Astrocyte of the cerebellum (primary cell): ENCODE data around the gene LIN52.
A peak's percentile ranks its signal among the peaks of the same experiment; 100 is the strongest.

Experiments used
- DNase-seq: peaks from one replicate; pipeline ENCODE4 v3.0.0-alpha.2; 2011; ENCODE audit warnings: low read depth
- H3K4me3 ChIP-seq: 2 replicates; pipeline ENCODE4 v1.5.1; 2011; ENCODE audit warnings: mild to moderate bottlenecking, low read depth, low read length, moderate library complexity
- in situ Hi-C: cut with HindIII; loops from 2 replicates; pipeline ENCODE4 v1.10.0; 2017; ENCODE audit warnings: low sequenced_read_pairs
- TF ChIP-seq, protein P1 (sequence below): IDR thresholded peaks from 2 replicates; pipeline ENCODE4 v1.5.1; 2012; ENCODE audit warnings: low read length, low read depth, moderate library complexity, mild to moderate bottlenecking; ENCODE audit errors: missing control alignments

Gene LIN52

GRCh38 chr14:74080820-74081460 is 3.8 kb upstream of the LIN52 start:
- DNase-seq, result no peak
- no peak overlapping the region for H3K4me3 ChIP-seq
- in situ Hi-C loops, result no loop called here
- TF ChIP-seq, protein P1, sequence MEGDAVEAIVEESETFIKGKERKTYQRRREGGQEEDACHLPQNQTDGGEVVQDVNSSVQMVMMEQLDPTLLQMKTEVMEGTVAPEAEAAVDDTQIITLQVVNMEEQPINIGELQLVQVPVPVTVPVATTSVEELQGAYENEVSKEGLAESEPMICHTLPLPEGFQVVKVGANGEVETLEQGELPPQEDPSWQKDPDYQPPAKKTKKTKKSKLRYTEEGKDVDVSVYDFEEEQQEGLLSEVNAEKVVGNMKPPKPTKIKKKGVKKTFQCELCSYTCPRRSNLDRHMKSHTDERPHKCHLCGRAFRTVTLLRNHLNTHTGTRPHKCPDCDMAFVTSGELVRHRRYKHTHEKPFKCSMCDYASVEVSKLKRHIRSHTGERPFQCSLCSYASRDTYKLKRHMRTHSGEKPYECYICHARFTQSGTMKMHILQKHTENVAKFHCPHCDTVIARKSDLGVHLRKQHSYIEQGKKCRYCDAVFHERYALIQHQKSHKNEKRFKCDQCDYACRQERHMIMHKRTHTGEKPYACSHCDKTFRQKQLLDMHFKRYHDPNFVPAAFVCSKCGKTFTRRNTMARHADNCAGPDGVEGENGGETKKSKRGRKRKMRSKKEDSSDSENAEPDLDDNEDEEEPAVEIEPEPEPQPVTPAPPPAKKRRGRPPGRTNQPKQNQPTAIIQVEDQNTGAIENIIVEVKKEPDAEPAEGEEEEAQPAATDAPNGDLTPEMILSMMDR, result no peak

GRCh38 chr14:74081491-74081890 is 3.3 kb upstream of the LIN52 start:
- DNase-seq, result no peak
- no peak overlapping the region for H3K4me3 ChIP-seq
- TF ChIP-seq, protein P1, result no peak
- in situ Hi-C loops, result no loop called here

DNA sequence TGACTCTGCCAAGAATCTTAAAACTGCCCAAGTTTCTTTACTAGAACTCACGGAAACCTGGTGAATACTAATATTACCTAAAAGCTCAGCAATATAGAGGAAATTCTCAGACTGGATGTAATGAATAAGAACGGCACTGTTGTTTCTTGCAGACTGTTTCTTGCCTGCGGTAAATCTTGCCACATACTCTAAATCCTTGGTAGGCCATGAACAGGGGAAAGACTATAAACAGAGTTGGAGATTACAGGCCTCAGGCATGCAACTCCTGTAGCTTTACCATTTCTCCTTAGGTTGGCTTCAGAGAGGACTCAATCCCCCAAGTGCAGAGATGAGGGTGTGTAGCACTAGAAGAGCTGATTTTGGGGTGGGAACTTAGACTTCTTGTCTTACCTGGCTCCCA is 1.6 kb upstream of the LIN52 start:
- peak overlapping the region; percentile 74 for H3K4me3 ChIP-seq
- DNase-seq, result no peak
- TF ChIP-seq, protein P1, result no peak
- in situ Hi-C loops, result no loop called here

DNA sequence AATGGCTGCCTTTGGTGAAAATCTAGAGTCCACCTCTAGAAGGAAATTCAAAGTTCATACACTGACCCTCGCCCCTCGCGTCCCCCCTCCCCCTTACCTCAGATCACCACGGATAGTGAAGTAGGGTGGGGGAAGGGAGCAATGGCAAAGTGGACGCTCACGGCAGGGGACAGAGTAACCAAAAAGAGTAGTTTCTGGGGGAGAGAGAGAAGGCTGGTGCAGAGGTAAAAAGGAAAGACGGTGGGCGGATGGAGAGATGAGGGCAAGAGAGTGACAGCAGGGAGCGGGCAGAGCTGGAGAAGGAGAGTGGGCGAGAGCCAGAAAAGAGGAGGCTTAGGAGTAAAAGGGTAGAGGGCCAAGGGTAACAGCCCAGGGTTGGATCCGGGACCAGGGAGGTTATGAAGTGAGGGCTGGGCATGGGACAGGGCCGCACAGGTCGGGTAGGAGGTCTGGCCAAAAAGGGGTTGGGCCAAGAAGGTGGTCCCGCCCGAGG is 926 bp upstream of the LIN52 start:
- in situ Hi-C loops, result no loop called here
- TF ChIP-seq, protein P1, result no peak

DNA sequence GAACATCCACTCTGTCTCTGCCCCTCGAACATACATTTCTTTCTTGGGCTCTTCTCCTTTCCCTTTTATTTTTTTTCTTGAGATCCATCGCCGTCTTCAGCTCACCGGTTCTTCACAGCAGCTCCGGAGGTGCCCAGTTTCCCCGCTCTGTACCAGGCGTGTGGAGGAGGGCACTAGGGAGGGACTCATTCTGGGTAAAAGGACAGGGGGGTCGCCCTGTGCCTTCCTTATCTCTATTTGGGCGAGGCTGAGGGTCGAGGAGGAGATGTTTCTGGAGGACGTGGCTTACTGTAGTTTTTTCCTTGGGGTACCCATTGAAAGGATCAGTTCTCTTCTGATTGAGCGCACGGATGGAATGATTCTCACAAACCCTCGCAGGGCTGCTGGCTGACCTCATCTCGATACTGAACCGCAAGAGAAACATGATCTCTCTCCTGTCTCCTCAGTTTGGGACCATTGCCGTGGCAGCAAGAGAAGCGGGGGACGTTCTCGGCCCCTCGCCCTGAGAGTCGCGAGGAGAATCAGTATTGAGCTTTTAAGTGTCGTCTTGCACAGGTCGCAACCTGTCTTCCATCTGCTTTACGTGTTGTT is 386 bp downstream of the LIN52 start:
- in situ Hi-C loops, result no loop called here
- TF ChIP-seq, protein P1, result no peak
- H3K4me3 ChIP-seq, result peak overlapping the region; percentile 74
- DNase-seq, result no peak

More for the DNA sequence above, 926 bp upstream of the LIN52 start:
- H3K4me3 ChIP-seq, result peak overlapping the region; percentile 74
- DNase-seq, result no peak

DNA sequence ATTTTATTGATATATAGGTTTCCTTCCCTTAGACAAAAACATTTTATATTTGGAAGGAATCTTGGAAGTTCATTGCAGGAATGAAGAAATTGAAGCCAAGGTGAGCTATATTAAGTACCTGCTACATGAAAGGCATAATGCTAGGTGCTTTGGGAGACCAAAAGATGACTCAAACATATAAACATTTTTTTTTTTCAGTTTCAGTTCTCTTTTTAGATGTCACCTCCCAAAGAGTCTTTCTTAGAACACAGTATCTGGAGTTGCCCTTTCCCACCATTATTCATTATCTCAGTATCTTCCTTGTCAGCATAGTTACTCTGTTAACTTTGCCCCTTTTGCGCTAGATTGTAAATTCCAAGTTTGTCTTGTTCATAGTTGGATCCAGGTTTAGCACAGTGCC is 1.1 kb downstream of the LIN52 start:
- in situ Hi-C loops, result no loop called here

More for the DNA sequence above, 1.1 kb downstream of the LIN52 start:
- TF ChIP-seq, protein P1, result no peak
- DNase-seq, result no peak
- H3K4me3 ChIP-seq, result peak overlapping the region; percentile 74
